Kidney (tissue), 14 donors: ENCODE results near the gene CRIP2. TPM values are rescaled to one million over a fixed set of nuclear protein-coding genes. Genes with fewer than 3 reads are reported as not detected.

Experiments
- DNase-seq, 5 donors: peaks; one replicate each; pipeline ENCODE4 v3.0.0-alpha.2; 2013 to 2020
- FAIRE-seq: peaks from 2 replicates; lab custom pipeline; 2012; peaks lifted over from hg19 to GRCh38; lab: Jason Lieb, UNC
- H3K27ac ChIP-seq, 2 donors: one replicate each; pipeline ENCODE4 v1.7.0; 2013; ENCODE audit warnings: low read depth in 2 of 2, low read length in 2 of 2, inconsistent platforms in 1 of 2
- H3K27me3 ChIP-seq: one replicate; pipeline ENCODE4 v1.7.1; 2013; ENCODE audit warnings: low read length, inconsistent platforms; ENCODE audit not compliant: control insufficient read depth, insufficient read depth
- H3K36me3 ChIP-seq, 3 donors: one replicate each; pipeline versions ENCODE4 v1.7.0 to v1.7.1; 2013; ENCODE audit warnings: low read length in 3 of 3, control low read depth in 1 of 3, inconsistent platforms in 1 of 3; ENCODE audit not compliant: insufficient read depth in 3 of 3, control insufficient read depth in 2 of 3
- H3K4me1 ChIP-seq, 3 donors: one replicate each; pipeline versions ENCODE4 v1.7.0 to v1.7.1; 2013; ENCODE audit warnings: low read length in 3 of 3, inconsistent platforms in 1 of 3, low read depth in 1 of 3; ENCODE audit not compliant: control insufficient read depth in 2 of 3, insufficient read depth in 2 of 3
- H3K4me3 ChIP-seq, 3 donors: one replicate each; pipeline versions ENCODE4 v1.7.0 to v1.8.1; 2013; ENCODE audit warnings: low read length in 3 of 3, control low read depth in 1 of 3, inconsistent platforms in 1 of 3
- H3K9ac ChIP-seq, 3 donors: one replicate each; pipeline versions ENCODE4 v1.7.0 to v1.7.1; 2013; ENCODE audit warnings: low read length in 3 of 3, control low read depth in 1 of 3, inconsistent platforms in 1 of 3
- H3K9me3 ChIP-seq, 3 donors: one replicate each; pipeline versions ENCODE4 v1.7.0 to v1.7.1; 2013; ENCODE audit warnings: low read length in 3 of 3, control low read depth in 1 of 3, inconsistent platforms in 1 of 3; ENCODE audit not compliant: control insufficient read depth in 2 of 3, insufficient read depth in 1 of 3
- CTCF ChIP-seq: IDR thresholded peaks from 3 replicates; pipeline ENCODE4 v1.5.1; 2012; ENCODE audit warnings: mild to moderate bottlenecking, moderate library complexity, borderline replicate concordance; ENCODE audit not compliant: insufficient read depth; ENCODE audit errors: extremely low read depth
- intact Hi-C: fragments of 100-400 bp; cut with DNase I; formaldehyde crosslinking; loops from one replicate; pipeline ENCODE4 v1.11.1; 2022
- polyA plus RNA-seq: library from polyadenylated mRNA; stranded (reverse); fragments of 350-450 nt; fragmentation: Illumina TruSeq; extraction: RNeasy Lipid Tissue Mini Kit (QIAGEN cat#74804); gene quantifications from one replicate; pipeline ENCODE4 v1.2.3, GENCODE V29; 2014; ENCODE audit warnings: low read depth, low replicate concordance; ENCODE audit not compliant: insufficient read depth
- total RNA-seq: library from RNA; stranded (reverse); fragmentation: NEBNext Ultra II Directional; extraction: Animal tissue kit (Norgen Biotek cat#: 25700); gene quantifications from one replicate; pipeline ENCODE4 v1.2.1, GENCODE V29; 2021
- donor health status: control.
- donor health status: control.
- donor health status: control.
- donor health status: control.
- donor health status: control.
- donor health status: DM: yes; HTN: yes; CAD: no.
- donor health status: Normal renal cell carcinoma (clear cell type).

CRIP2 gene
- total and polyA plus RNA-seq, 2 donors from 2014 or later: 338 to 357 TPM

- FAIRE-seq: no peak
- intact Hi-C loops: no loop called here
- Histone ChIP-seq H3K27me3 (no peaks in the 10 kb centered on the region), H3K9ac (no peak overlapping the region), H3K4me1 (peaks cover 0 to 15% (median 0%) of the 10 kb centered on the region in 3 donors), H3K9me3 (no peaks in the 10 kb centered on the region), H3K36me3 (no peaks in the 10 kb centered on the region), H3K27ac (no peak overlapping the region), H3K4me3 (peak overlapping the region; percentile 6 to 29 (median 12))
- no peak for TF ChIP-seq CTCF
- DNase-seq: peak; percentile 36 to 87 (median 53)
Measured at GRCh38 chr14:105528586-105529318, 54.1 kb downstream of the CRIP2 start.

GRCh38 chr14:105529319-105529568 is 54.6 kb downstream of the CRIP2 start:
- DNase-seq (no peak), FAIRE-seq (no peak)
- peak overlapping the region in 1 of 3 donors; percentile 6 for H3K4me3 ChIP-seq
- no peaks in the 10 kb centered on the region for H3K9me3 ChIP-seq
- intact Hi-C loops: no loop called here
- no peak overlapping the region for H3K9ac ChIP-seq
- no peak overlapping the region for H3K27ac ChIP-seq
- no peaks in the 10 kb centered on the region for H3K27me3 ChIP-seq
- peaks cover 0 to 15% (median 0%) of the 10 kb centered on the region in 3 donors for H3K4me1 ChIP-seq
- H3K36me3 ChIP-seq: no peaks in the 10 kb centered on the region
- no peak for TF ChIP-seq CTCF

Other genes starting within 250 kb of the CRIP2 start
- 38.9 TPM for gene BTBD6, start 226.3 kb upstream of the CRIP2 start, total RNA-seq
- gene BTBD6, start 226.3 kb upstream of the CRIP2 start, polyA plus RNA-seq: 33.3 TPM
- 34.1 TPM for gene BRF1, start 173.8 kb upstream of the CRIP2 start, total RNA-seq
- 19.3 TPM for gene BRF1, start 173.8 kb upstream of the CRIP2 start, polyA plus RNA-seq
- gene PACS2, start 160.1 kb upstream of the CRIP2 start, total RNA-seq: 83.9 TPM
- 35.7 TPM for gene PACS2, start 160.1 kb upstream of the CRIP2 start, polyA plus RNA-seq
- 3.3 TPM for gene TEX22, start 76.3 kb upstream of the CRIP2 start, total RNA-seq
- gene TEX22, start 76.3 kb upstream of the CRIP2 start, polyA plus RNA-seq: 1.5 TPM
- gene MTA1, start 55.0 kb upstream of the CRIP2 start, total RNA-seq: 112 TPM
- 30.4 TPM for gene MTA1, start 55.0 kb upstream of the CRIP2 start, polyA plus RNA-seq
- gene CRIP1, start 12.1 kb downstream of the CRIP2 start, total RNA-seq: 381 TPM
- gene CRIP1, start 12.1 kb downstream of the CRIP2 start, polyA plus RNA-seq: 272 TPM
- 13.2 TPM for gene TEDC1, start 16.4 kb downstream of the CRIP2 start, total RNA-seq
- 6.9 TPM for gene TEDC1, start 16.4 kb downstream of the CRIP2 start, polyA plus RNA-seq
- 3.1 TPM for gene TMEM121, start 51.8 kb downstream of the CRIP2 start, total RNA-seq
- gene TMEM121, start 51.8 kb downstream of the CRIP2 start, polyA plus RNA-seq: 4.1 TPM